Measurements from ENCODE around the gene APP.

The APP gene

DNA sequence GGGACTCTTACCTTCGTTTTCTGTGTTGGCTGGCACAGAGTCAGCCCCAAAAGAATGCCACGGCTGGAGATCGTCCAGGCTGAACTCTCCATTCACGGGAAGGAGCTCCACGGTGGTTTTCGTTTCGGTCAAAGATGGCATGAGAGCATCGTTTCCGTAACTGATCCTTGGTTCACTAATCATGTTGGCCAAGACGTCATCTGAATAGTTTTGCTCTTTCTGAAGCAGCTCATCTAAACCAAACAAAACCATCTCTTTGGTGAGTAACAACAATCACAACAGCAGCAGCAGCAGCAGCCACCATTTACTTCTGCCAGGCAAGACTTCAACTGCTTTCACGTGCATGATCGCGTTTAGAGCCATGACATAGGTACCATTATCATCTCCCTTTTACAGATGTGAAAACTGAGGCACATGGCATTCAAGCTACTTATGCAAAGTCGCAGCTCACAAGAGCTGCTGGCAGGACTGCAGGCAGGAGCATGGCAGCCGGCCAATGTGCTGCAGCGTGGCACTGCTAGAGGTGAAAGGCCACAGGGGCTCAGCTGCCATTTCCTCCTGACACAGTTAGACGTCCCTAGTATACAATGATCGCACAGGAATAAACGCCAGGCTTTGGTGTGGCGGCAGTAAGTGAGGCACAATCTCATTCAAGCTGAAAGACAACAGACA, 258.7 kb downstream of the APP start:
- Histone ChIP-seq H3K4me3 (no peak overlapping the region), H3K27ac (no peak overlapping the region)
- TF ChIP-seq, protein P1, sequence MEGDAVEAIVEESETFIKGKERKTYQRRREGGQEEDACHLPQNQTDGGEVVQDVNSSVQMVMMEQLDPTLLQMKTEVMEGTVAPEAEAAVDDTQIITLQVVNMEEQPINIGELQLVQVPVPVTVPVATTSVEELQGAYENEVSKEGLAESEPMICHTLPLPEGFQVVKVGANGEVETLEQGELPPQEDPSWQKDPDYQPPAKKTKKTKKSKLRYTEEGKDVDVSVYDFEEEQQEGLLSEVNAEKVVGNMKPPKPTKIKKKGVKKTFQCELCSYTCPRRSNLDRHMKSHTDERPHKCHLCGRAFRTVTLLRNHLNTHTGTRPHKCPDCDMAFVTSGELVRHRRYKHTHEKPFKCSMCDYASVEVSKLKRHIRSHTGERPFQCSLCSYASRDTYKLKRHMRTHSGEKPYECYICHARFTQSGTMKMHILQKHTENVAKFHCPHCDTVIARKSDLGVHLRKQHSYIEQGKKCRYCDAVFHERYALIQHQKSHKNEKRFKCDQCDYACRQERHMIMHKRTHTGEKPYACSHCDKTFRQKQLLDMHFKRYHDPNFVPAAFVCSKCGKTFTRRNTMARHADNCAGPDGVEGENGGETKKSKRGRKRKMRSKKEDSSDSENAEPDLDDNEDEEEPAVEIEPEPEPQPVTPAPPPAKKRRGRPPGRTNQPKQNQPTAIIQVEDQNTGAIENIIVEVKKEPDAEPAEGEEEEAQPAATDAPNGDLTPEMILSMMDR (IDR thresholded peaks at IDR 0.05) = no peak
- no peak for DNase-seq (ENCODE audit: low spot score)

- H3K4me3 ChIP-seq = no peak overlapping the region
- TF ChIP-seq, protein P1 (IDR thresholded peaks at IDR 0.05) = no peak
- no peak for DNase-seq (ENCODE audit: low spot score)
- H3K27ac ChIP-seq = no peak overlapping the region
Measured at GRCh38 chr21:25910809-25911208, 259.8 kb downstream of the APP start.

GRCh38 chr21:25909341-25909740, 261.2 kb downstream of the APP start:
- H3K27ac ChIP-seq = no peak overlapping the region
- H3K4me3 ChIP-seq = no peak overlapping the region
- DNase-seq (ENCODE audit: low spot score) = no peak
- TF ChIP-seq, protein P1 (IDR thresholded peaks at IDR 0.05) = no peak

- DNase-seq (ENCODE audit: low spot score) = no peak
- Histone ChIP-seq H3K4me3 (no peak overlapping the region), H3K27ac (no peak overlapping the region)
- TF ChIP-seq, protein P1 (IDR thresholded peaks at IDR 0.05) = no peak
Measured at GRCh38 chr21:25908495-25908894, 262.1 kb downstream of the APP start.

GRCh38 chr21:25907573-25908275, 262.8 kb downstream of the APP start:
- TF ChIP-seq, protein P1 (IDR thresholded peaks at IDR 0.05) = no peak
- Histone ChIP-seq H3K27ac (no peak overlapping the region), H3K4me3 (no peak overlapping the region)
- no peak for DNase-seq (ENCODE audit: low spot score)

GRCh38 chr21:25906587-25906986, 264.0 kb downstream of the APP start:
- DNase-seq (ENCODE audit: low spot score) = no peak
- Histone ChIP-seq H3K4me3 (no peak overlapping the region), H3K27ac (no peak overlapping the region)
- TF ChIP-seq, protein P1 (IDR thresholded peaks at IDR 0.05) = no peak

DNA sequence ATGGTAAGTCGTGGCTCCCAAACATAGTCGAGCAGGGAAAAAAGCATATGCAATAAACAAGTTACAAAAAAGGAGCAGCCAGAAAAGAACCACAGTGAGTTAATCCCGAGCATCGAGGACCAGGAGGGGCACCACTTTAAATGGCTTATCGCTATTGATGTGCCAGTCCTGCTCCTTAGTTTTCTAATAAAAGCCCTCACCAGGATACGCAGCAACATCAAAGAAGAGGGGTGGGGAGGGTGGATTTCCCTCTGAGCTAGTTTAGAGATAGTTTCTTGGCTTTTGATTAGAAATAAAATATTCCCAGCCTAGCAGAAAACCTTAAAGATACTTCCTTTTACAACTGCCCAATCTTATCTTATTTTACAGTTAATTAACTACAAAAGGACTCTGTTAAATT, 265.4 kb downstream of the APP start:
- H3K27ac ChIP-seq = no peak overlapping the region
- DNase-seq (ENCODE audit: low spot score) = no peak
- TF ChIP-seq, protein P1 (IDR thresholded peaks at IDR 0.05) = no peak
- no peak overlapping the region for H3K4me3 ChIP-seq
